GM18502 (cell line): ENCODE results near the gene AKAP17A.

ENCODE experiments used
- ATAC-seq: cut with Tn5 transposase; IDR thresholded peaks from one replicate; pipeline ENCODE4 v1.9.1; 2021; ENCODE audit warnings: mild to moderate bottlenecking; ENCODE audit not compliant: unreplicated experiment, poor library complexity

Gene AKAP17A

GRCh38 chrX:1582686-1583437 lies 8.5 kb upstream of the AKAP17A start:
- peak; percentile 88 for ATAC-seq

GRCh38 chrX:1584237-1585011 lies 7.0 kb upstream of the AKAP17A start:
- ATAC-seq, result no peak

GRCh38 chrX:1587161-1587560 lies 4.2 kb upstream of the AKAP17A start:
- ATAC-seq, result no peak

GRCh38 chrX:1589356-1590130 lies 1.9 kb upstream of the AKAP17A start:
- no peak for ATAC-seq

GRCh38 chrX:1591863-1592469 lies 562 bp downstream of the AKAP17A start:
- ATAC-seq, result peak; percentile 7

GRCh38 chrX:1592470-1593142 lies 1.2 kb downstream of the AKAP17A start:
- ATAC-seq, result peak; percentile 38

GRCh38 chrX:1593286-1594271 lies 2.2 kb downstream of the AKAP17A start:
- ATAC-seq, result no peak

- no peak for ATAC-seq
Observed at GRCh38 chrX:1595711-1596060, 4.3 kb downstream of the AKAP17A start.

- no peak for ATAC-seq
Observed at GRCh38 chrX:1596676-1597344, 5.4 kb downstream of the AKAP17A start.

GRCh38 chrX:1597345-1598020 lies 6.1 kb downstream of the AKAP17A start:
- ATAC-seq, result no peak

- no peak for ATAC-seq
Observed at GRCh38 chrX:1598021-1598875, 6.8 kb downstream of the AKAP17A start.

GRCh38 chrX:1598876-1599790 lies 7.7 kb downstream of the AKAP17A start:
- no peak for ATAC-seq

- no peak for ATAC-seq
Observed at GRCh38 chrX:1599791-1600405, 8.5 kb downstream of the AKAP17A start.

- ATAC-seq, result no peak
Observed at GRCh38 chrX:1600406-1601050, 9.1 kb downstream of the AKAP17A start.
